SKM-1 (cell line): Measurements from ENCODE around the gene ZNF783.
"Not testable (repeated sequence)": the region's sequence is repeated elsewhere in the genome, so short reads cannot be mapped to it uniquely, and the experiment has no call there.

Experiments
- DNase-seq: peaks from one replicate; lab custom pipeline; 2025; ENCODE audit not compliant: unreplicated experiment; lab: John Stamatoyannopoulos, UW

Gene ZNF783

GRCh38 chr7:149329265-149329664, 67.3 kb downstream of the ZNF783 start:
- no peak for DNase-seq

GRCh38 chr7:149329766-149330334, 67.9 kb downstream of the ZNF783 start:
- DNase-seq: no peak

DNA sequence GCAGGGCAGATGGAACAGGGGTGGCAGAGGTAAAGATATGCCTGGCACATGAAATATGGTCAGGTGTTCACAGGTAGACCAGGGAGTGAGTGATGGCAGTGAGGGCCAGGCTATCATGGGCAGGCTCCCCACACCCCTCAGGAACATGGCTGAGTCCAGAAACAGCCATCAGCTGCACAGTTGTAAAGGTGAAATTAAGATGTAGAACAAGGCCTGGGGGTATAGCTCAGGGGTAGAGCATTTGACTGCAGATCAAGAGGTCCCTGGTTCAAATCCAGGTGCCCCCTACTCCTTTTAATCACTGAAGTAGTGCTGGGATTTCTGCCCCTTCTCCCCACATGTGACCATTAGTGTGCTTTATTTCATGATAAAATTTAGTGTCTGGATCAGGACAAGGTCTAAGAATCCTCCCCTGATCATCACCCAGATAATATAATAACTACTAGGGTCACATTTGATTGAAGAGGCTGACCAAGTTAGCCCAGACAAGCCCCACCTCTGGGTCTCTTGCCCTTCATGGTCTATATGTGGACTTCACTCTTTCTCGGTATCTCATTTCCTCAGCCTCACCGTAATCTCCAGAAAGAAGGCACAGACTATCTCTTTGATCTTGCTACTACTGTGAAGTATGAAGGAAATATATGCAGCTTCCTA, 69.0 kb downstream of the ZNF783 start:
- DNase-seq: no peak

DNA sequence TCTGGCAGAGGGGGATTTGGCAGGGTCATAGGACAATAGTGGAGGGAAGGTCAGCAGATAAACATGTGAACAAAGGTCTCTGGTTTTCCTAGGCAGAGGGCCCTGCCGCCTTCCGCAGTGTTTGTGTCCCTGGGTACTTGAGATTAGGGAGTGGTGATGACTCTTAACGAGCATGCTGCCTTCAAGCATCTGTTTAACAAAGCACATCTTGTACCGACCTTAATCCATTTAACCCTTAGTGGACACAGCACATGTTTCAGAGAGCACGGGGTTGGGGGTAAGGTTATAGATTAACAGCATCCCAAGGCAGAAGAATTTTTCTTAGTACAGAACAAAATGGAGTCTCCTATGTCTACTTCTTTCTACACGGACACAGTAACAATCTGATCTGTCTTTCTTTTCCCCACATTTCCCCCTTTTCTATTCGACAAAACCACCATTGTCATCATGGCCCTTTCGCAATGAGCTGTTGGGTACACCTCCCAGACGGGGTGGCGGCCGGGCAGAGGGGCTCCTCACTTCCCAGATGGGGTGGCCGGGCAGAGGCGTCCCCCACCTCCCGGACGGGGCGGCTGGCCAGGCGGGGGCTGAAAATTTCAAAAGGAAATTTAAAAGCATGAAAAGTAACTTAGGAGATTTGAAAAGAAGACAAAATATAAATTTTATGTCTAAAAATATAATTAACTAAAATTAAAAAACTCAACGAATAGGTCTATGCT, 70.8 kb downstream of the ZNF783 start:
- DNase-seq: not testable (repeated sequence)

GRCh38 chr7:149333321-149333717, 71.3 kb downstream of the ZNF783 start:
- no peak for DNase-seq

- no peak for DNase-seq
Observed at GRCh38 chr7:149334219-149334618, 72.2 kb downstream of the ZNF783 start.
